ENCODE measurements around the gene CERS1. TPM values are rescaled to one million over a fixed set of nuclear protein-coding genes. Genes with fewer than 3 reads are reported as not detected.

The CERS1 gene
- total and polyA plus RNA-seq, 8 donors, result 0.20 to 4.0 (median 3.4) TPM

- TF ChIP-seq CTCF (IDR thresholded peaks at IDR 0.05), result no peak
- ATAC-seq (no peak), DNase-seq (no peak)
- H3K4me1 ChIP-seq, result peaks cover 0 to 12% of the 10 kb centered on the region in 2 donors
- H3K27me3 ChIP-seq, result no peaks in the 10 kb centered on the region
- H3K27ac ChIP-seq, result no peak overlapping the region
- intact Hi-C loops (cut with DNase I), result no loop called here
- no peak overlapping the region for H3K4me3 ChIP-seq
- H3K9me3 ChIP-seq, result no peaks in the 10 kb centered on the region
- H3K36me3 ChIP-seq, result peaks cover 0 to 65% of the 10 kb centered on the region in 2 donors
Measured at GRCh38 chr19:18933297-18933696, 37.3 kb upstream of the CERS1 start.

GRCh38 chr19:18932216-18932841 is 36.4 kb upstream of the CERS1 start:
- Histone ChIP-seq H3K27ac (no peak overlapping the region), H3K36me3 (peaks cover 0 to 65% of the 10 kb centered on the region in 2 donors), H3K4me3 (peak overlapping the region in 1 of 2 donors; percentile 32), H3K4me1 (peaks cover 0 to 12% of the 10 kb centered on the region in 2 donors), H3K9me3 (no peaks in the 10 kb centered on the region), H3K27me3 (no peaks in the 10 kb centered on the region)
- ATAC-seq, result peak; percentile 94
- no peak for TF ChIP-seq CTCF (IDR thresholded peaks at IDR 0.05)
- intact Hi-C loops (cut with DNase I), result no loop called here
- DNase-seq, result peak in 3 of 4 donors; percentile 59 to 97 (median 84)

- peaks cover 0 to 12% of the 10 kb centered on the region in 2 donors for H3K4me1 ChIP-seq
Measured at GRCh38 chr19:18931316-18932162, 35.6 kb upstream of the CERS1 start.

GRCh38 chr19:18929311-18929710 is 33.4 kb upstream of the CERS1 start:
- DNase-seq, result no peak
- H3K4me1 ChIP-seq, result peaks cover 0 to 12% of the 10 kb centered on the region in 2 donors
- TF ChIP-seq CTCF (IDR thresholded peaks at IDR 0.05), result no peak
- no peak overlapping the region for H3K4me3 ChIP-seq
- H3K9me3 ChIP-seq, result no peaks in the 10 kb centered on the region
- H3K27me3 ChIP-seq, result no peaks in the 10 kb centered on the region
- H3K36me3 ChIP-seq, result peaks cover 0 to 84% of the 10 kb centered on the region in 2 donors
- H3K27ac ChIP-seq, result no peak overlapping the region
- ATAC-seq, result no peak
- intact Hi-C loops (cut with DNase I), result no loop called here

More at GRCh38 chr19:18931316-18932162, 35.6 kb upstream of the CERS1 start:
- DNase-seq (no peak), ATAC-seq (no peak)
- intact Hi-C loops (cut with DNase I), result no loop called here
- Histone ChIP-seq H3K27ac (no peak overlapping the region), H3K36me3 (peaks cover 0 to 73% of the 10 kb centered on the region in 2 donors), H3K27me3 (no peaks in the 10 kb centered on the region), H3K4me3 (no peak overlapping the region), H3K9me3 (no peaks in the 10 kb centered on the region)
- TF ChIP-seq CTCF (IDR thresholded peaks at IDR 0.05), result no peak
